Daoy (cell line): ENCODE data around the gene SULF2. TPM values are rescaled to one million over a fixed set of nuclear protein-coding genes. Genes with fewer than 3 reads are reported as not detected.

Experiments
- DNase-seq: peaks from one replicate; pipeline ENCODE4 v3.0.0-alpha.2; 2015; ENCODE audit warnings: low read depth
- total RNA-seq: library from RNA; depleted of rRNA; stranded (reverse); fragments of >200 nt; shearing (Covaris generic); gene quantifications from 2 replicates; pipeline ENCODE4 v1.2.3, GENCODE V29; 2014

SULF2 gene
- total RNA-seq, 1 experiment from 2014 or later = 3.7 TPM

DNA sequence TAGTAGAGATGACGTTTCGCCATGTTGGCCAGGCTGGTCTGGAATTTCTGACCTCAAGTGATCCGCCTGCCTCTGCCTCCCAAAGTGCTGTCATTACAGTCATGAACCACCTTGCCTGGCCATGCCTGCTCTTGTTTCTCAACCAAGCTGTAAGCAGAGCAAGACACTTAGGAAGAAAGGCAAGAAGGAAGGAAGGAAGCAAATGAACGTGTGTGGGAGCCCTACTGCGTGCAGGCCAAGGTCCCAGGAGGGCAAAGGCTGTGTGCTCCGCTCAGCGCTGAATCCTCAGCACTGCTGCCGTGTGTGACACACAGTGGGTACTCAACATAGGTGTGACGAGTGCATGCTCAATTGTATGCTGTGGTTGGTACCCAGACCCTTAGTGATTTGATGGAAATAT is 47.4 kb downstream of the SULF2 start:
- no peak for DNase-seq

DNA sequence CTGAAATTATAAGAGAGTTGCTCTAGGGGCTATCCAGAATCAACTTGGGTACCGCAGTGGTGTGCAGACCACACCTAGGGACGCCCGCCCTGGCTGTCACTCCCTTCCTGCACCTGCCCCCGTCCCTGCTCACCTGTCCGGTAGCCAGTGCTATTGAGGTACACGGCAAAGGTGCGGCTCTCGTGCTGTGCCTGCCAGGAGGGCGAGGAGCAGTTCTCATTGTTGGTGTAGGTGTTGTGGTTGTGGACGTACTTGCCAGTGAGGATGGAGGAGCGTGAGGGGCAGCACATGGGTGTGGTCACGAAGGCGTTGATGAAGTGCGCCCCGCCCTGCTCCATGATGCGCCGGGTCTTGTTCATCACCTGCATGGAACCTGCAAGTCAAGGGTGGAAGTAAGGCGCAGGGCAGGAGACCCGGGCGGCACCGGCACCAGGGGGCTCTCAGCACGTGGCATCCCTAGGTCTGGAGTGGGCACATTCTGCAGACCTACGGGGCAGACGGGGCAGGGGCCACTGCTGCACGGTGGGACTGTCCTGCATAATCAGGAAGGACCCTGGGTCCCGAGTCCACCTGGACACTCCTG is 48.6 kb downstream of the SULF2 start:
- no peak for DNase-seq

DNA sequence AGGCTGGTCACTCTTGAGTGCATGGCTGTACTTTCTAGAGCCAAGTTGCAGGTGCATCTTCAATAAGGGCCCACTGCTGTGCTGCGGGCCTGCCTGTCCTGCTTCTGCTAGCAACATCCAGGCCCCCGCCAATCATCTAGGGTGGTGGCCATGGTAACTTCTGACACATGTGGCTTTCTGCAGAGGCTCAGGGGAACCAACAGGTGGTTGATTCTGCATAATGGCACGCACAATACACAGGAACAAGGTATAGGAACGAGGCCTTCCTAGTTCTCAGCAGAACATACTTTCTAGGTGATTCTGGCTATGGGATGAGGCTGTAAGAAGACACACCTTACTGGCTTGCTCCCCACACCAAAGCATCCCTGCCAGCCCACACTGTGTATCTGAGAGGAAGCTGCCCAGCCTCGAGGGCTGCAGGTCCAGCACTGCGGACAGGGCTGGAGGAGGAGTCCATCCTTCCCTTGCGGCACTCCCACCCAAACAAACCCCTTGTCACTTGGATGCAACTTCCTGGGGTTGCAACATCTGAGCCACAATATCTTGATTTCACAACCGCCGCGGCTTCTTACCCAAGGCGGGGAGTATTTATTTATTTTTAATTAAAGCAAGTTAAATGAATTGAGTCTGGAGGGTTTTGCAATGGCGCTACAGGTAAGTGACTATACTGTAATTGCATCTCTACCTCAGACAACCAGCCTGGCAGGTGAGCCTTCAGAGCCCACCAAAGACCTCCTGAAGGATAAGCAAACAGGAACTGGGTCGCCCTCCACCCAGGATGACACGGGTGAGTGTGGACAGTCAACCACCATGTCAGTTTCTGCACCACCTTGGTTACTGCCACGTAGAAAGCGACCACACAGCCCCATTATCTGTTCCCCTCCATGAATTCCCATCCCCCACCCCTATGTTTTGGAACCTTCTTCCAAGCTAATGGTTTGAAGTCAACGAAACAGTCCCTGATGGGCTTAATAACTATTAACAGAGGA is 49.6 kb downstream of the SULF2 start:
- DNase-seq = no peak

DNA sequence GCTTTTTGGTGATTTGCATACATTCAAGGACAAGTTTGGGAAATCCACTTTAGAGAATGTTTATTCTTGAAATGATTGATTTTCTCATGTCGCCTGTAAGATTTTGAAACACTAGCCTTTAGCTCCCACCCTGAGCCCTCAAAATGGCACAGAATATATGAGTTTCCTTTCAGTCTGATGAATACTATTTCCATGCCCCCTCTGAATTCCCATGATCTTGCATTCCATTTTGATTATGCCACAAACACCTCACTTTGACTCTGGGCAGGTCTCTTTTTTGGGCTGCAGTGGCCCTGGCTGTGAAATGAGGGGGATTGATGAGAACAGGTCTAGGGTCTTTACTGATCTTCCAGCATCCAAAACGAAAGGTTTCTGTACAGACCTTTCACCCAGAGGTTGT is 50.4 kb downstream of the SULF2 start:
- no peak for DNase-seq

DNA sequence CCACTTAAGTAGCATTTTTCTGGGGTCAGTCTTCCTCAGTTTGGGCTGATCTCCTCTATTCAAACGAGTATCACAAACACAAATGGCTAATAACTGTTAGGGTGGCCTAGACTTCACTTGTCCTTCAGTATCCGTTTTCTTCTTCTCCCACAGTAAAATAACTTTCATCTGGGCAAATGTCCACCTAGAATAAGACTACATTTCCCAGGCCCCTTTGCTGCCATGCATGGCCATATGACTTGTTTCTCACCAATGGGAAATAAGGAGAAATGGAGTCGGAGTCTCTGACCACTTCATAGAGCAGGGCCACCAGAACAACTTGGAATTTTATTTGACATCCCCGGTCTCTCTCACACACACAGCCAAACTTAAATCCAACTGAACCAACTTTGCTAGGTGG is 51.4 kb downstream of the SULF2 start:
- no peak for DNase-seq

DNA sequence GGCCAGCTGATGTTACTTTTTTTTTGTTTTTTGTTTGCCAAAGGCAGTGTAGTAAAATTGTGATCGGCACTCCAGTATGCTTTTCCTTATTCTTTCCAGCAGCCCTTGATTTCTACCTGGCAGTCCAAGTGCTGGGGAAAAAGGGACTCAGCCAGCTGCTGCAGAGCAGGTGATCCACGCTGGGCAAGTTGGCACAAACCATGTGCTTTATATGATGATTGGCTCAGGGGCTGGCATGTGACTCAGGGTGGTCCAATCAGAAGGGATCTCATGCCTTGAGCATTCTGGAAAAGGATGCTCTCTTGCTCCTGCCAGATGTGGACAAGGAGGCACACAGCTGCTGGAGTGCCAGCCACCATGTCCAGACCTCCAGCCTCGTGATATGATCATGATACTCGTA is 54.5 kb downstream of the SULF2 start:
- DNase-seq = no peak

DNA sequence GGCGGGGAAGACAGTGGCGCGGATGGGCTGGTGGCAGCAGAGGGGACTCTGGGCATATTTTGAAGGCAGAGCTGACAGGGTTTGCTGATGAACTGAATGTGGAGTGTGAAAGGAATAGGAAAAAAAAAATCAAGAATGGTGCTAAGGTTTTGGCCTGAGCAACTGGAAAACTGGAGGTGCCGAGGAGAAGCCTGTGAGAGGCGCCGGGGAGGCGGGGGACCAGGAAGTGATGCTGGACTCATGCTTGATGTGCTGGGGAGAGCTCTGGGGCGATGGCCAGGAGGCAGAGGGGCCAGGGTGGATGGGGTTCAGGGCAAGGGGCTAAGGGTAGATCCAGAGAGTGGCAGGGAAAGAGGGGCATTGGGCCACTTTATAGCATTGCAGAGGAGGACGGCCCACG is 55.8 kb downstream of the SULF2 start:
- no peak for DNase-seq

DNA sequence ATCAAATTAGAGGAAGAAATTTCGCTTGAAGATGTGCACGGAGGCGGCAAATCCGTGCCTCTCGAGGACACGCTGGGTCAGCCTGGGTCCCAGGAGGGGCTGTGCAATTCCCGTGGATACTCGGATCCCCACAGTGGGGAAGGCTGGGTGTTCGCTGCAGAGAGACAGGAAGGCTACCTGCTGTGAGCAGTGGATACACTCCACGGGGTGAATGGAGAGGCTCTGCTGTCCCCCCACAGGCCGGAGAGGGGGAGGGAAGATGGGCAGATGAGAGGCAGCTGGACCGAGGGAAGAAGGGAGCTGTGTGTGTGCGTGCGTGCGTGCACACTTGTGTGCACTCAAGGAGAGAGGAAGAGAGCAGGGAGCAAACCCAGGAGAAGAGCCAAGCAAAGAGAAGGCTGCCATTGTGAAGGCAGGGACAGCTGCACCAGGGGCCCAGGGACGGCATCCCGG is 57.3 kb downstream of the SULF2 start:
- no peak for DNase-seq

DNA sequence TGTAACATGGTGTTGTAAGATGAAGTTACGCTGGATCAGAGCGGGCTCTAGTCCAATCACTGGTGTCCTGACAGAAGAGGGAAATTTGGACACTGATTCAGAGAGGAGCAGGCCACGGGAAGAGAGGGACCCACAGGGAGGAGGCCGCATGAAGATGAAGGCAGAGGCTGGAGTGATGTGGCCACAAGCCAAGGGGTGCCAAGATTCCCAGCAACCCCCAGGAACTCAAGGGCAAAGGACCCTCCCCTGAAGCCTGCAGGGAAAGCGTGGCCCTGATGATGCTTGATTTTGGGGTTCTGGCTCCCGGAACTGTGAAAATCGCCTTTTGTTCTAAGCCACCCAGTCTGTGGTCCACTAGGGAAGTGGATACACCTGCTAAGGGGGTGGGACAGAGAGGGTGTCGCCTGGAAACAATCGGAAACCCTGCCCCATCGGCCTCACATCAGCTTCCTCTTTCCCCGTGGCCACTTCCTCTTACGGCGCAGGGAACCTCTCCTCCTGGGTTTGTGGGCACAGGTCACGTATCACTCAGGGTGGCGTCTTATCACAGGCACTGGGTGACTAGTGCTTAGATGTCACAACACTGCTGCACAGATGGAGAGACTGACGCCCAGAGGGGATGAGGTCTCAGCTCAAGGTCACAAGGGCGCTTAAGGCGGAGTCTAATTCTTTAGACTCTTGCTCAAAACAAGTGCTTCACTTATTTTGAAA is 58.0 kb downstream of the SULF2 start:
- no peak for DNase-seq

DNA sequence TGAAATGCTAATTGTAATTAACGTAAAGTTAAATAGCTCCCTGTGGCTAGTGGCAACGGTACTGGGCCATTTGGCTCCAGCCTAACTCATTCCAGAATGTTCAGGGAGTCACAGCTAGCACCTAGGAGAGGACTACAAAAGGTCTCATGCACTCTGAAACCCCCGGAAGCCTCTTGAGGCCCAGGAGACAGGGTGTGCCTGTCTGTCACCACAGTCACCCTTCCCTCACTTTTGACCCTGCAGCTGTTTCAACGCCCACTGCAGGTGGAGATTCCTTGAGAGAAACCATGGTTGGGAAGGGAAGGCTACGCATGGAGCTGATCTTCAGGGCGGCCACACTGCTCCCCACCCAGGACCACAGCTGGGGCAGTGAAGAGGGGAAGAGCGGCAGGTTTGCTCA is 58.6 kb downstream of the SULF2 start:
- no peak for DNase-seq

DNA sequence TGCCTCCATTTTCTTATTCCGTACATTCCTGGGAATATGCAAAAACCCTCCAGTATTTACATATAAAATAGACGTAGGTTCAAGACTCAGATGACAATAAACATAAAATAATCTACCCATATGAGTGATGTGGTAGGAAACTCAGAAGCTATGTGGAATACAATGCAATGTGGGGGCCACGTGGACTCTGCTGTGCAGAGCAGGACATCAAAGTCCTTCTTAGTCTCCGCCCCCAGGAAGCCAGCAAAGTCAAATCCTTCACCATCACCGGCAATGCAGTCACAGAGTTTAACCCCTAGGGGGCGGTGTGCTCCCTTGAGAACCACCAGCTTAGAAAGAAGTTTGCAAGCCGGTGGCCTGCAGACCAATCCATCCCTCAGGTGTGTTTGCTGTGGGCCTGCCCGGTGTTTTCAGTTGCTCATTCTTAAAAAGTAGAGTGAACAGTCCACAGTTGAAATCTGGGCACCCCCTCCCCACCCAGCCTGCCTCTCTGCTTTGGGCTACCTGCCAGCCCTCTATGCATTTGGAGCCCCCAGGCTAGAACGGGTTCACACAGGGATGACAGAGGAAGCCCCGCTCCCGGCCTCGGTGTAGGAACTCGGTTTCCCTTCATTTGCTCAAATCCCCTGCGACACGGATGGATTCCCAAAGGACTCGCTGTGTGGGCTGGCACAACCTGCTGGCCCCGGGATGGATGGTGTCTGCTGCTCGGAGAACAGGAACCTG is 59.9 kb downstream of the SULF2 start:
- peak; percentile 82 for DNase-seq

DNA sequence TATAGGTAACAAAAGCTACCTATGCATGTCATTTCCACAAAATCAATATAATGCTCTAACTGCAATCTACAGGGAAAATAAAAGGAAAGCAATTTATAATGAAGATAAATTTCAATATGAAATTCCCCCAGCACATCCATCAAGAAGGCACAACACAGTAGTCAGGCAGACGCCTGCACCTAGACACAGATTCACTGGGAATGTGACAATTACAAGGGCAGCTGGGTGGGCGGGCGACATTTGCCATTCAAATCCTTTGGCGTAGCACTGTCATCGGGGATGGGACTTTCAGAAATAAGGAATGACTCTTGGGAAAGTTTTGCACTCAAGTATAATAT is 60.4 kb downstream of the SULF2 start:
- no peak for DNase-seq

DNA sequence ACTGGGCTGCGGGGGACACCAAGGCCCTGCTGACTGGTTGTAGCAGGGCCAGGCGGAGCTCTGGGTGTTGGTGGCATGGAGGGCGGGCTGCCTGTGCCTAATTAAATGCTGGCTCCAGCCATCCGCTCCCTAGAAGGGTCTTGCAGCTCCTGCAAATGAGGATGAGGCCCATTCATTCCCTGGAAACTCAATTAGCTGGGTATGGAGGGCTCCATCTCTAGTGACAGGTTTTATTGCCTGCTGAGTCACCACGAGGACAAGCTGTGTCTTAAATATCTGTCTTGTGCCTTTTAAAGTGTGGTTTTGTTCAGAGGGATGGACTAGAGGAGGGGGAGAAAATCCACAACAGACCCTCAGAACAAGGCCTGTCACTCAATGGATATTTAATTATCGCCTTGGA is 60.9 kb downstream of the SULF2 start:
- no peak for DNase-seq

DNA sequence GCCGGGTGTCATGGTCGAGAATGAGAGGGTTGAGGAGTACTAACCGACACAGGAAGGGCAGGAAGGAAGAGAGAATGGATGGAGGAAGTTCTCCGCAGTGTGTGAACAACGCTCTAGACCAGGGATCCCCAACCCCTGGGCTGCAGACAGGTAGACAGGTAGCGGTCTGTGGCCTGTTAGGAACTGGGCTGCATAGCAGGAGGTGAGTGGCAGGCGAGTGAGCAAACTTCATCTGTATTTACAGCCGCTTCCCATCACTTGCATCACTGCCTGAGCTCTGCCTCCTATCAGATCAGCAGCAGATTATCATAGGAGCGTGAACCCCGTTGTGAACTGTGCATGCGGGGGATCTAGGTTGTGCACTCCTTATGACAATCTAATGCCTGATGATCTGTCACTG is 62.0 kb downstream of the SULF2 start:
- no peak for DNase-seq

DNA sequence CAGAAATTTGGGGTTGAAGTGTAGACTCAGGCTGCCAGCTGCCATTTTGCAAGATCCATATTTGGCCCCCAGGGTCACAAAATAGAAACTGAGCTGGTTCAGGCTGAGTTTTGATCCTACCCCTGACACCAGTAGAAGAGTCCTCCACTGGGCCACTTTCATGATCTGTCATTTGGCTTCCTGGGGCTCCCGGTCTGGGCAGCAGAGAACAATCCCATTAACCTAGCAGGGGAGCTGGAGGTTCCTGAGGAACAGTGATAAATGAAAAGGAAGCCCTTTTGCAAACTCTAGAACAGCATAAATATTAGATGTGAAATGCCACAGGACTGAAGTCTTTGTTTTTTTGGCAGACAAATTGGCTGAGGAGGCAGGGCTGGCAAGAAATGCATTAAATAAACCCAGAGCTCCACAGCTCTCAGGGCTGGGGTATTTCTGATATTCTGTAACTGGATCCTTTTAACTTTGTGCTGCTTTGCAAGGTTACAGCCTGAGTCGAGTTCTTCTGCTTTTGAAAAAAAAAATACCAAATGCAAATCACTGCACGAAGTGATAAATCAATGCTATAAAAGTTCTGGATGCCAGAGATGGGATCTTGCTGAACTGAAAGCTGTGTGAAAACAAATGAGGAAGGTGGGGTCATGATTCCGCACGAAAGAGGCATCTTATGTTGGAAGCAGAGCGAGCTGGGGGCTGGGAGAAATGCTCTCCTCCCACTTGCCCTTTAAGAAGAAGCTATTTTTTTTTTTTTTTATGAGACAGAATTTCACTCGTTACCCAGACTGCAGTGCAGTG is 64.4 kb downstream of the SULF2 start:
- no peak for DNase-seq

DNA sequence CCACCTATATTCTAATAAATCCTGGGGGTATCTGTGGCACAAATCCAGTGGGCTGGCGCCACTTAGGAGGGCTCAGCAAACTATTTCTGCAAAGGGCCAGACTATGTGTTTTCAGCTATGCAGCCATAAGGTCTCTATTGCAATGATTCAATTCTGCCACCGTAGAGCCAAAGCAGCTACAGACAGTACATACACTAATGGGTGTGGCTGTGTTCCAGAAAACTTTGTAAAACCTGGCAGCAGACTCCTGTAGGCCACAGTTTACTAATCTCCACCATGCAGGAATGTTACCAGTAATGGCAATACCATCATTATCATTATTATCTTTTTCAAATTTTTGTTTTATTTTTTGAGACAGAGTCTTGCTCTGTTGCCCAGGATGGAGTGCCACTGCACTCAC is 65.7 kb downstream of the SULF2 start:
- DNase-seq = no peak

DNA sequence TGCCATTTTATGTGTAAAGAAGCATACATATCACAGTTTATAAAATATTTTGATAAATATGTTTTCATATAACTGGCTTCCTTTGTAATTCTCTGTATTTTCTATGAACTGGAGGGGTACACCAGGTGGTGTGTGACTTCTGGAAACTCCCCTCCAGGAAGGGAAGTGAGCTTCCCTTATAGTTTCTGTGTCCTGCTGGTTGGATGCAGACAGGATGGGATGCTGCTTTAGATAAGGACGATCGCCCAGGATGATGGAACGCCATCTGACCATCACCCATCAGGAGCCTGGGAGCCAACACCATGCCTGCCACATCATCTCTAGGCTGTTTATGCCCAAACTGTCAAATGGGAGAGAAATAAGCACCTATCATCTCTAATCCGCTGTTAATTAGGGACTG is 66.1 kb downstream of the SULF2 start:
- no peak for DNase-seq

DNA sequence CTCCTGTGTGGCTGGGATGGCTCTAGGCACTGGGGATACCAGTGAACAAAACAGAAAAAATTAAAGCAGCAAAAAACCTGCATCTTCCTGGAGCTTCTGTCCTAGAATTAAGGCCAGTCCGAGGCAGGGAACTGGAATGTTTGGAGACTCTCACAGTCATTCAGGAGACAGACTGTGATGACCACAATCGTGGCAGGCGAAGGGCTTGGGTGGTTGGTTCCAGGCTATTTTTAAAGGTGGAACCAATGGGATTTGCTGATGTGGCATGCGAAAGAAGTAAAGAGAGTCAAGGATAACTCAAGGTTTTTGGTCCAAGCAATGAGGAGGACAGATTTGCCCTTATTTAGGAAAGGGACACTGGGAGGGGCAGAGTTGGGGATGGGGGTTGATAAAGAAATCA is 66.9 kb downstream of the SULF2 start:
- no peak for DNase-seq

DNA sequence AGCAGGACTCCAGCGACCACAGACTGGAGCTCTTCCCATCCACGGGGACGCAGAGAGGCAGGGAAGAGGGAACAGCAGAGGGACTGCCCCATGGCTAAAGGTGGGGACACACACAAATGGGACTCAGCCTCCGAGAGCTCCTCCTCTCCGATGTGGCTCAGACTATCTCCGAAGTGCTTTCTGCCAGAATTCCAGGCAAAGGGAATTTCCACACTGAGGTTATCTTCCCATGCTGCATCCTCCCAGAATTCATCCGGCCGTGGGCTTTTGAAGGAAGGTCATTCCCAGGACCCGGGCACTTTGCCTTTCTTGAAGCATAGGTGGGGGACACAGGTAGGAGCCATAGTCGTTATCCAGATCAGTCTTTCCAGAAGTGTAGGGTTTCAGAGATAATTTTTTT is 67.9 kb downstream of the SULF2 start:
- no peak for DNase-seq

DNA sequence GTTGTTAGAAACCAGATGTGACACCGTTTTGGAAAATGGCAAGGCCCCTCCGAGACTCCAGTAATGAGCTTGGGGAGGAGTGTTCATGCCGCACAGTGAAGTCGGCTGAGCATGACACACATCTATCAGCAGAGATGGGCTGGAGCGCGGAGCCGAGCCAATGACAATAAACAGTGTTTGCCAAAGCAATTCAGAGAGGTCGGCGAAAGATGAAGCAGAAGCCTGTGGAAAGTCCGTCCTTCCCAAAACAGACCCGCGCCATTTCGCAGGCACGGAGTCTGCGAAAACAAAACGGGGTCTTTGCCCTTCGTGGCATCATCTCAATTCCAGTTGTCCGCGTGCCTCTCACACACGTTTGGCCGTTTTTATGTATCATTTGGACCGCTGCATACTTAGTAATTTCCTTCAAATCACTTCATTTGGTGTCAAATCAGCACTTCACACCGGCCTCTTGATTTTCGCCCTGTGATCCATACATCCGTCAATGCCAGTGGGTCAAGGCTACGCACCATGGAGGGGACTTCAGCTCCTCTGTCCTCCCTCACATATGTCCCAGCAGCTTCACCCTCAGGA is 71.3 kb downstream of the SULF2 start:
- DNase-seq = peak; percentile 30

DNA sequence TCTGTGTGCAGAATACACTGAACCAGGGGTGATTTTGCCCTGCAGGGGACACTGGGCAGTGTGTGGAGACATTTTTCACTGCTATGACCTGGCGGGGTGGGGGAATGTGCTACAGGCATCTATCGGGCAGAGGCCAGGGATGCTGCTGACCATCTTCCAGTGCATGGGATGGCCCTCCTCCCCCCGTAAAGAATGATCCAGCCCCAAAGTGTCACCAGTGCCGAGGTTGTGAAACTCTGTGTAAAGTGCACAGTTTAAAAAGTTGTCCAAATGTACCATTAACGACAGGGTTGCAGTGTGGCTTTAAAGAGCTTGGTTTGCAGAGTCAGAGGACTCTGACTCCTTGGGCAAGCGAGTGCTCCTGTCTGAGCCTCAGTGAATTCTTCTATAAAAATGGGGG is 72.1 kb downstream of the SULF2 start:
- DNase-seq = no peak
